ENCODE results near the gene AVPR2. TPM values are rescaled to one million over a fixed set of nuclear protein-coding genes. Genes with fewer than 3 reads are reported as not detected.

AVPR2 gene
- total RNA-seq, 1 donor from 2014 or later = not detected

GRCh38 chrX:153871451-153871850, 33.0 kb upstream of the AVPR2 start:
- no peak for DNase-seq

GRCh38 chrX:153871946-153872878, 32.3 kb upstream of the AVPR2 start:
- DNase-seq = no peak

GRCh38 chrX:153873282-153874084, 31.0 kb upstream of the AVPR2 start:
- no peak for DNase-seq

GRCh38 chrX:153874085-153874365, 30.4 kb upstream of the AVPR2 start:
- DNase-seq = no peak

GRCh38 chrX:153874366-153875125, 29.9 kb upstream of the AVPR2 start:
- no peak for DNase-seq

GRCh38 chrX:153875391-153876111, 28.9 kb upstream of the AVPR2 start:
- no peak for DNase-seq

- DNase-seq = no peak
These were observed 28.4 kb upstream of the AVPR2 start for GRCh38 chrX:153876112-153876491.

GRCh38 chrX:153877571-153878261, 26.8 kb upstream of the AVPR2 start:
- no peak for DNase-seq

- no peak for DNase-seq
These were observed 26.1 kb upstream of the AVPR2 start for GRCh38 chrX:153878345-153878744.

- DNase-seq = no peak
These were observed 25.4 kb upstream of the AVPR2 start for GRCh38 chrX:153878969-153879653.

- no peak for DNase-seq
These were observed 24.6 kb upstream of the AVPR2 start for GRCh38 chrX:153879741-153880439.

- DNase-seq = no peak
These were observed 24.0 kb upstream of the AVPR2 start for GRCh38 chrX:153880440-153880815.

GRCh38 chrX:153881281-153881680, 23.2 kb upstream of the AVPR2 start:
- DNase-seq = no peak

GRCh38 chrX:153882086-153882498, 22.4 kb upstream of the AVPR2 start:
- no peak for DNase-seq

- DNase-seq = no peak
These were observed 21.9 kb upstream of the AVPR2 start for GRCh38 chrX:153882557-153882956.

- no peak for DNase-seq
These were observed 21.2 kb upstream of the AVPR2 start for GRCh38 chrX:153883163-153883843.

- no peak for DNase-seq
These were observed 20.3 kb upstream of the AVPR2 start for GRCh38 chrX:153884136-153884535.

GRCh38 chrX:153884590-153884989, 19.9 kb upstream of the AVPR2 start:
- no peak for DNase-seq

GRCh38 chrX:153885208-153885787, 19.2 kb upstream of the AVPR2 start:
- no peak for DNase-seq

Data from occipital lobe (tissue), 2 donors.